Nucleus accumbens (tissue), 56 donors: ENCODE data around the gene ADD3.
A peak's percentile ranks its signal among the peaks of the same experiment; 100 is the strongest.

Experiments used
- DNase-seq, 56 donors: peaks; one replicate each; lab custom pipeline; 2025; lab: John Stamatoyannopoulos, UW

The ADD3 gene

GRCh38 chr10:110141185-110141584 lies 133.4 kb downstream of the ADD3 start:
- DNase-seq, result no peak

DNA sequence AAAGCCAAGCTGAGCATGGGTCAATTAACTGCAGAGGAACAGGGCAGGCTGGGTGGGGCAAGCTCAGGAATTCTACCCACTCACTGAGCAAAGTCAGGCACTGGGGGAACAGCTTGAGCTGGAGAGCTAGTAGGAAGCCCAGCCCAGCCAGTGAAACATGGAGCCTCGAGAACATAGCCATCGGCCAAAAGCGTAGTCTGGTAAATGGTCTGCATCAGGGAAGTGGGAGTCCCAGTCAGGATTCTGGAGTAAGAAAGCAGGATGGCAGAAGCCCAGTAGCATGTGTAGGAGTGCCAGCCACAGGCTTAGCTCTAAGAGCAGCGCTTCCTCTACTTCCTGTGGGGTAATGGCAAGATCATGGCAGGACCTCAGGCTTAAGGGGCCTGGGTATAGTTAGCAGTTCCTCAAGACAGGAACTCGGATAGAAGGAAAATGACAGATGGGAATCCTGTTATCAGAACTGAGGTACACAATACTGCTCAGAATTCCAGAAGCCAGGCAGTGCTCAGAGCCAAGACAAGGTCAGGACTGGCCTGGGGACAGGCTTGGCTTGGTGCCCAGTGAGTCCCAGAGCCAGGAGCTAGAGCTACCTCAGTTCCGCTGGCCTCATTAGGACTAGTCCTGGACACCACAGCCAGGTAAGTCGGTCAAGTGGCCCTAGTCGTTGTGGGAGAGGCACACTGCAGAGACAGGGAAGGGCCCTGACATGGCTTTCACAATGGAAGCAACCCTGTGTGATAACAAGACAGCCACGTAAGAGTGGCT lies 134.3 kb downstream of the ADD3 start:
- DNase-seq, result peak in 3 of 56 donors; percentile 5 to 12 (median 12)

GRCh38 chr10:110142965-110143364 lies 135.2 kb downstream of the ADD3 start:
- DNase-seq, result no peak

DNA sequence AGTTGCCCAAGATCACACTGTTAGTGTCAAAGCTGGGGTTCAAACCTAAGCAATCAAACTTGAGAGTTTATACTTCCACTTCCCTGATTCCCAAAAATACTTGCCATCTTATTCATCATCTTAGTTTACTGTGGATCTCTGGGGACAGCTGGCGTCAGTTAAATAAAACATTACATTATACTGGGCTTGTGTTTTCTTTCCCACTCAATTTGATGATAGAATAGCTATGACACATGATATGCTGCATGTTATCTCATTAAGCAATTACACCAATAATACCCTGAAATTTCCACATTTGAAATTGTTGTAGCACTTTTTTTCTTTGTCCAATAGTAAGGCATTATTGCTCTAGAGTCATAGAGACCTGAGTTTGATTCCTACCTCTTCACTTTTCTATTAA lies 136.7 kb downstream of the ADD3 start:
- no peak for DNase-seq

GRCh38 chr10:110147961-110148360 lies 140.2 kb downstream of the ADD3 start:
- no peak for DNase-seq

DNA sequence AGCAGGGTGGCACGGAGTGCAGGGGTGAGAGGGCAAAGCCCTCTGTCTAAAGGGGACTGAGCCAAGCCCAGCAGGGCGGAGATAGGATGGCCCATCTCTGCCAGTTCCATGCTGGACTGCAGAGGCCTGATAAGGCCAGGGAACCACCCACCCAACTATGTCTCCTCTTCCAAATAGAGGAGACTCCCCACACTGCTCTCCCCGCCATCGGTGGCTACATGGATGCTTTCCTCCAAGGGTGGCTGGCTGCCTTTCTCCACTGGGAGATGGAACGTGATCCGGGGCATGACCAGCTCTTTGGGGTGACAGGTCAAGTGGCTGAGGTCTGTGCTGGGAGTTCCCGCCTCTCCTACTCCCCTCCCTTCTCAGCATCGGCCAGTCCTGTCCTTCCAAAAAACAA lies 141.5 kb downstream of the ADD3 start:
- DNase-seq, result no peak

DNA sequence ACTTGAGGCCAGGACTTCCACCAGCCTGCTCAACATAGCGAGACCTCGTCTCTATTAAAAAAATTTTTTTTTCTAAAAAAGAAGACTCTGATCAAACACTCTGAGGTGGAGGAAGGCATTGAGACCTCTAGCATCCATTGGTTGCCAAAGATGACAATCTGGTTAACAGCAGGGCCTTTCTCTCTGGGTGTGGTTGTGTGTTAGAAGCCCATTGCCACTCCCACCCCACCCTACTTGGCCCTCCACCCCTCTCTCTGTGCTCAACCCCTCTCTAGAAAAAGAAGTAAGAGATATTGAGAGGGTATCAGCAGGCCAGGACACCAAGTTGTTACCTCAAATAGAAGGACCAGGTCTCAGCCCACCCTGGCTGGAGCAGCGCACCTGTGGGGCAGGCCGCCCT lies 142.3 kb downstream of the ADD3 start:
- DNase-seq, result no peak

DNA sequence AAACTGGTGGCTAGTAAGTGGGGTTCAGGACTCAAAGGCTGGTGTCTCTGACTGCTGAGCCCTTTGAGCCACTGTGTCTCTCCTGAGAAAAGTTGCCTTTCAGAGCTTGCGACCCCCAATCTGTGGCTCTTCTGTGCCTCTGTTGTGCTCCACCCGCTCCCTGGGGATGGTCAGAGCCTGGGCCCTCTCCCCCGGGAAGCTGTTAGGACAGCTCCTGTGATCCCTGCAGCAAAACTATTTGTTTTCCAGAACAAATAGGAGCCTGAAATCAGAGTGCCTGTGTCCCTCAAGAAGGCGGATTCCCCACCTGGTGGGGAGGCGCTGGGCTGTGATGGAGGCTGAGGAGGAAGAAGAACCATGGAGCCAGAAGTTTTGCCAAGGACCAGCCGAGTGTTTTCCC lies 143.2 kb downstream of the ADD3 start:
- no peak for DNase-seq

GRCh38 chr10:110151467-110151866 lies 143.7 kb downstream of the ADD3 start:
- no peak for DNase-seq

DNA sequence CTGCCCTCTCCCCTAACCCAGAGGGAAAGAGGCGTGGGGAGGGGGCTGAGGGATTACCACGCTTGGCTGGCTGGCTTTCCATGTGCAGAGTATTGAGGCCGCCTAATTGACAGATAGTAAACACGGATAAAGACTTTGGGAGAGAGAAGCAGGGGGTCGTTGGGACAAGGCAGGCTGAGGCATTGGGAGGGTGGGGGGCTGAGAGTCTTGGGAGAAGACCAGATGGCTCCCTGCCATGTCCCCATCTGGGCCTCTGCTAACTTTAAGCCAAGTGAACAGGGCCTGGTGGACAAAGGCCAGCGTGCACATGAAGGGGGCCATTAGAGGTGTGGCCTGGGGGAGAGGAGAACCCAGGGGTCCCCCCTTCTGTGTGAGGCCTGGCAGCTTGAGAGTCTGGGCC lies 144.2 kb downstream of the ADD3 start:
- DNase-seq, result no peak

DNA sequence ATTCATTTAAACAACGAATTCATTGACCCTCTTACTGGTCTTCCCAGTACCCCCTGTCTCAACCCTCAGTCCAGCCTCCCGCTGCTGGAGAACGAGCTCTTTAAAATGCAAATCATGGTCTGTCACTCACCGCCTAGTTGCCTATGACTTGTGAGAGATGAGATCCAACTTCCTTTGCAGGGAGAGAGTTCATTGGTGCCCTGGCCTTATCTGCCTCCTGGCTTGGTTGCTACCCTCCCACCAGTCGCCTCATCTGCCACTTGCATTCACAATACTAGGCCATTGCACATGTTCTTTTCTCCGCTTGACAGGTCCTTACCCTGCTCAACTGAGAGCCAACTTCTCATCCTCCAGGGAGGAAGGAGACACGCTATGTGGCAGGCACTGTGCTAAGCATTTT lies 145.6 kb downstream of the ADD3 start:
- no peak for DNase-seq

DNA sequence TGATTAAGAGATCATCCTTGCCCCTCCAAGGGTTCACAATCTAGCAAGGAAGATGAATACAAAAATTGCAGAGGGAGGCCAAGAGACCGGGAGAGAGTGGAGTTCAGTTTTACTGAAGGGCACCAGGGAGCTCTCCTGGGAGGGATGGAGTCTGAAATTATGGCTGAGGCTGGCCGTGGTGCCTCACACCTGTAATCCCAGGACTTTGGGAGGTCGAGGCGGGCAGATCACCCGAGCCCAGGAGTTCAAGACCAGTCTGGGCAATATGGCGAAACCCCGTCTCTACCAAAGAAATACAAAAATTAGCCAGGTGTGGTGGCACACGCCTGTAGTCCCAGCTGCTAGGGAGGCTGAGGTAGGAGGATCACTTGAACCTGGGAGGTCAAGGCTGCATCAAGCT lies 148.3 kb downstream of the ADD3 start:
- DNase-seq, result no peak

- no peak for DNase-seq
These were observed 150.5 kb downstream of the ADD3 start for GRCh38 chr10:110158051-110159005.

DNA sequence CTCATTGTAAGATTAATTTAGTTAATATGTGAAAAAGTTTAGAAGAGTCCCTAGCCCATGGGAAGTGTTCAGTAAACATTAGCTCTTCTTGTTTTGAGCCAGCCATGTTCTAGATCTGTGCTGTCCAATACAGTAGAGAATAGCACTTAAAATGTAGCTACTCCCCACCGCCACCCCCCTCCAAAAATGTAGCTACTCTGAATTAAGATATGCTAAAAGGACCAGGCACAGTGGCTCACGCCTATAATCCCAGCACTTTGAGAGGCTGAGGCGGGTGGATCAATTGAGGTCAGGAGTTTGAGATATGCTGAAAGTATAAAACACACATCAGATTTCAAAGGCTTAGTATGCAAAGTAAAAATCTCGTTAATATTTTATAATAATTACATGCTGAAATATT lies 152.3 kb downstream of the ADD3 start:
- DNase-seq, result no peak

DNA sequence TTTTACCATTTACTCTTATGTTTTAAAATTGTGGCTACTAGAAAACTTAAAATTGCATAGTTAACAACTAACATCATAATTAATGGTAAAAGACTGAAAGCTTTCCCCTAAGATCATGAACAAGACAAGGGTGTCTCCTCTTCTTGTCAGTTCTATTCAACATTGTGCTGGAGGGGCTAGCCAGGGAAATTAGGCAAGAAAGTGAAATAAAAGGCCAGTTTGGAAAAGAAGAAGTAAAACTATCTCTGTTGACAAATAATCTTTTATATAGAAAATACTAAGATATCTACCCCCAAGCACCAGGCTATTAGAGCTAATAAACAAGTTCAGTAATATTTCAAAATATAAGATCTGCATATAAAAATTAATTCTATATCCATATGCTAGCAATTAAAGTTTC lies 152.7 kb downstream of the ADD3 start:
- DNase-seq, result no peak

- DNase-seq, result no peak
These were observed 155.0 kb downstream of the ADD3 start for GRCh38 chr10:110162741-110163145.

- DNase-seq, result no peak
These were observed 155.5 kb downstream of the ADD3 start for GRCh38 chr10:110163192-110163773.

DNA sequence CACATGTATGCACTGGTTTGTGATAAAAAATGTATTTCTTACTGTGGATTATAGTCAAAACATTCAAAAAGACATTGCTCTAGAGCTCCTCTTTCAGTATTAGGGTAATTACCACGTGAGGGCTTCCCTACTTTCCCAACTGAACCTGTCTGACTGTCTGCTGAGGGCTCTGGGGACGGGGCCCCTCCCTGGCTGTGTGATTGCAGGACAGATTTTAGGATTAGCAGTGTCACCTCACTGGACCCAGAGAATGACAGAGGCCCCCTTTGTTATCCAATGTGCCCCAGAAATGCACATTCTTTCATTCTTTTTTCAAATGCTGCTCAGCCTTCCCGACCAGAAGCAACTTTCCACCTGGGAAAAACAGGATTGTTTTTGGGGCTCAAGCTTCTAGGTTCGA lies 156.1 kb downstream of the ADD3 start:
- DNase-seq, result no peak

DNA sequence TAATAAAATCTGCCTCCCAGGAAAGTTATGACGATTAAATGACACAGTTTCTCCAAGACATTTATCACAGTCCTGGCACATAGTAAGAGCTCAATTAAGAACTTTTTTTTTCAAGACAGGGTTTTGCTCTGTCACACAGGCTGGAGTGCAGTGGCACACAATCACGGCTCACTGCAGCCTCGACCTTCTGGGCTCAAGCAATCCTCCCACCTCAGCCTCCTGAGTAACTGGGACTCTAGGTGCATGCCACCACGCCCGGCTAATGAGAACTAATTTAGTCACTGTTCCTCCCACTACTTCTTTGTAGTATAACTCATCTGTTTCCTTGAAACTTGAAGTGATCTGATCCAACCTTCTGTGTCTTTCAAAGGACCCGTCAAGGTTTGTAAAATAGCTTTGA lies 157.5 kb downstream of the ADD3 start:
- DNase-seq, result no peak

DNA sequence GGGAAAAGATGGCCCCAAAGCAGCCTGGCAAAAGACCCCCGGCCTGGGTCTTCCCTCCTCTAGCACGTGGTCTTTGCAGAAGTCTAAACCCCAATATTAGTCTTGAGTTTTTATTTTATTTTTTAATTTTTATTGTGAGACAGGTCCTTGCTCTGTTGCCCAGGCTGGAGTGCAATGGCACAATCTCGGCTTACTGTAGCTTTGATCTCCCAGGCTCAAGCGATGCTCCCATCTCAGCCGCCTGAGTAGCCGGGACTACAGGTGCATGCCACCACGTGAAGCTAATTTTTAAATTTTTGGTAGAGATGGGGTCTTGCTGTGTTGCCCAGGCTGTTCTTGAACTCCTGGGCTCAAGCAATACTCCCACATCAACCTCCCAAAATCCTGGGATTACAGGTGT lies 159.4 kb downstream of the ADD3 start:
- DNase-seq, result no peak
